NCI-H146 (cell line): Measurements from ENCODE around the gene PRRT4.

Source experiments
- DNase-seq: peaks from one replicate; lab custom pipeline; 2025; lab: John Stamatoyannopoulos, UW

Gene PRRT4

DNA sequence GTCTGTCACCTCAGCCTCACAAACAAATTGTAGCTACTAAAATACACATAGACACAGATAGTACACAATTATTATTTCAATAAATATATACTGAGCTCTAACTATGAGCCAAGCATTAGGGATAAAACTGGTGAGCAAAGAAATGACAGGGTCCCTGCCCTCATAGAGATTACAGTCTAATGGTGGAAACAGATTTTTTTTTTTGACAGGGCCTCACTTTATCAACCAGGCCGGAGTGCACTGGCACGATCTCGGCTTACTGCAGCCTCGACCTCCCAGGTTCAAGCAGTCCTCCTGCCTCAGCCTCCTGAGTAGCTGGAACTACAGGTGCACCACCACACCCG lies 17.1 kb downstream of the PRRT4 start:
- no peak for DNase-seq

DNA sequence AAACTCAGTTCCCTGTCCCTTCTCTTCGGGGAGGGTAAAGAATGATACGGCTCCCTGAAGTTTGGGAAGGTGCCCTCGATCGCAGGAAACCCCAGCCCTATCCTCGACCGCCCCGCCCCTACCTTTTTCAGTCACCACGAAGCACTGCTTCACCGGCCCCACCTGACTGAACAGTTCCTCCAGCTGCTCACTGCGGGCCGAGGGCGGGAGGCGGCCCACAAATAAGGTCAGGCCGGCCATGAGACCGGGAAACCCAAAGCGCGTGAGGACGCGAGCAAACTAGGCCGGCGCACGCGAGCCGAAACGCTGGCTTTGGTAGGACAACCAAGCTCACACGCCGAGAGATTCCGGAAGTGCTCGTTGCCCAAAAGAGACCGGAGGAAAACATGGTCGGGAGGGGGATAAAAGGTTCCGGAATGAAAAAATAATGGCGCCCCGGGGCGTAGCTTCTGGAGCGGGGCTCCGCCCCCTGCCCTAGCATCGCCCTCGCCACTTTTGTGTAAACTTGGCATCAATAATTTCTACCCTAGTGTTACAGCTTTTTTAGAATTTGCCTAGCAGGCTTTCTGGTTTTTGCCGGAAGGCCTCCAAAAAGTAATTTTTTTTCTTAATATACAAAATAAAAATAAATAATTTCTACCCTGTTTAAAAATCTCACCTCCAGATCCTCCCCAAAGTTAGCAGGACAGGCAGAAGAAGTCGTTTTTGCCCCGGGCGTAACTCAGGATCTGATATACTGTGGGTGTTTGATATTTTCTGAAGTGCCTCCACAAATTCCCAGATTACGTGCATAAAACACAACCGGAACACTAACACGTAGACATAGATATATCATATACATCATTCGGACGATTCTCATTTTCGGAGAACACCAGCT lies 17.7 kb downstream of the PRRT4 start, which contains the start of gene RBM28:
Gene RBM28, minus strand, starts transcription at position 355 of the 877 bp plus-strand sequence. Its CDS starts 115 bp downstream, at position 240.
- DNase-seq = peak; percentile 90

GRCh38 chr7:128341733-128342132 lies 19.8 kb downstream of the PRRT4 start:
- DNase-seq = no peak

- no peak for DNase-seq
Measured at GRCh38 chr7:128335730-128336129, 25.8 kb downstream of the PRRT4 start.

- no peak for DNase-seq
Measured at GRCh38 chr7:128324368-128324680, 37.2 kb downstream of the PRRT4 start.

DNA sequence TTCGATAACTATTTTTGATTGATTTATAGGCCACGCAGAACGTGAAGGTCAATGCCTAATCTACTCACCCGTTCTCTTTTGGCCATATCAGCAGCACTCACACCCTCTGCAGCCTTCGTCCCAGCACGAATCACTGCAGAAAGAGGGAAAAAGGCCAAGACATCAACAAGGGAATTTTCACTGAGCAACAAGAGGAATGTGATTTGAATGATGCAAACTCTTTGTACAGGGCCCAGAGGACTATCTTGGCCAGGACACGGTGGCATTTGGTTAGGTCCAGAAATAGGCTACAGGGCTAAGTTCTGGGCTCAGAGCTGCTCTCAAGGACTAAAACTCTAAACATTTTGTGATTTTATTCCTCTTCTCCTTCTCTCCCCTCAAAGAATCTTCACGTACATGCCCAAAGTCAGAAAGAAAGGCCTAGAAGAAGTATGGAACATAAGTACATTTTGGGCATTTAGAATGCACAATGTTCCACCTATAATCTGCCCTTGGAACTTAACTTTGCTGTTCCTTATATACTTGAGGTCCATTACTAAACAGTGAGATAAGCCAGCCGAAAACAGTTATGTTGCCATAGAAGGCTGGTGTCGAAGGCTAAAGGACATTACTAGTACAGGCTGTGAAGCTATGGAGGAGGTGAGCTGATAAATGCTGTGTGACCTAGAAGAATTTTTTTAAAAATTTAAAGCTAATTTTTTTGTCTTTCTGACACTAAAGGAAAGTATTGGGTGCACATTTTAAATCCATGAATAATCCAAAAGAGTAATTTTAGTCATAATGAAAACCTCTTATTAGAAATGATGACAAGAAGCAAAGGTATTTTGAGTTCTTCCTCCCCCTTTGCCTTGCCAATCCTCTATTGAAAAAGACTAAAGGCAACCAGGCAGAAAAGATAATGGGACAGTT lies 37.8 kb downstream of the PRRT4 start:
- DNase-seq = no peak

DNA sequence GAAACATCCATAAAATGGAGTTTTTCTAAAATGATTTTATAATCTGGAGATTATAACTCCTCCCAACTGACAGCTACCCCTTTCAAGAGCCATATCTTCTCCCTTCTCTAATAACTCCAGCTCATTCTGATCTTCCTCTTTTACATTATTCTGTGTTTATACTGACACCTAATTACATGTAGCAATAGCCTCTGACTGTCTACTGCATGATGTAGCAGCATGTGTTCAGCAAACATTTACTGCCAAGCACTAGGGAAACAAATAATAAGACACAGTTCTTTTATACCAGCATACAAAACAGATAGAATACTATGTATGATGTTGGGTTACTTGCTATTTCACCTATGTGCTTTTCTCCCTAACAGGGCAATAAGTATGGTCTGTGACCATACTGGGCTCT lies 38.5 kb downstream of the PRRT4 start:
- no peak for DNase-seq

DNA sequence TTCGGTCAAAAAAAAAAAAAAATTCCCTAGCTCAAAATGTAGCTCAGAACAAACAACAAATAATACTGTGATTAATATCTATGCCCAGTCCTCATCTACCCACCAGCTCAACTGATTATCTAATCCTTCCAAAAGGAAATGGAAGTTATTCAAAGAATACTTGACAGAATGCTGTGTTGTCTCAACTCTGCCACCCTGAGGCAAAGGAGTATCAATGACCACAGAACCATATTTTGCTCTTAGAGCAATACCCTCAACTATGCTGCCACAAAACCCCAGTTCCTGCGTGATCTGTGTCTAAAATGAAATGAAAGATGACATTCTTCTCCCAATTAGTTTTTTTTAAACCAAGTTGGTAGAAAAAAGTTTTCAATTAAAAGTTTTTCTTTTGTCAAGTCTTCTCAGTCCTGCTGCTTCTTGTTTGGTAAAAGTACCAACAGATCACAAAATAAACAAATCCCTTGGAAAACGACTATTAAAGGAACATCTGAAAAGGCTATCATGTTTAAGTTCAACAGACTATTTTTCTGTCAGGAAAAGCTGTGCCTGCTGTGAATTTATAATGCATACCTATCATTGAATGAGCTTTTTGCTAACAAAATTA lies 39.3 kb downstream of the PRRT4 start:
- peak; percentile 18 for DNase-seq

- no peak for DNase-seq
Measured at GRCh38 chr7:128321044-128321422, 40.5 kb downstream of the PRRT4 start.

DNA sequence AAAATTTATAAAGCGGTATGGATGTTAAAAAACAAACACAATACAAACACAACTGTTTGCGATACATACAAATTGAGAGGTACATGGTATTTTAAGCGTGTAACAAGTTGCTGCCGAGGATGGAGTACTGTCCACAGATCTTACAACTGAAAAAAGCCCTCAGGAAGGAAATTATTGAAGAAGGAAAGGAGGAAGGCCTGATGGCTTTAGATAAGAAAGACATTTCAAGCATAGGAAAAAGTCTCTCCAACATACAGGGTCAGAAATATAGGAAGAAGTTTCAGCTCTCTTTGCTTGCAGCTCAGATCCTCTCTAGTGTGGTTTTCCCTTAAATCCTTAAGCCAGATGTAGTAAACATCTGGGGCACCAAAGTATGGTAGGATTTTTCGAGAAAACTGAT lies 42.8 kb downstream of the PRRT4 start:
- no peak for DNase-seq

- DNase-seq = no peak
Measured at GRCh38 chr7:128311013-128311412, 50.5 kb downstream of the PRRT4 start.

DNA sequence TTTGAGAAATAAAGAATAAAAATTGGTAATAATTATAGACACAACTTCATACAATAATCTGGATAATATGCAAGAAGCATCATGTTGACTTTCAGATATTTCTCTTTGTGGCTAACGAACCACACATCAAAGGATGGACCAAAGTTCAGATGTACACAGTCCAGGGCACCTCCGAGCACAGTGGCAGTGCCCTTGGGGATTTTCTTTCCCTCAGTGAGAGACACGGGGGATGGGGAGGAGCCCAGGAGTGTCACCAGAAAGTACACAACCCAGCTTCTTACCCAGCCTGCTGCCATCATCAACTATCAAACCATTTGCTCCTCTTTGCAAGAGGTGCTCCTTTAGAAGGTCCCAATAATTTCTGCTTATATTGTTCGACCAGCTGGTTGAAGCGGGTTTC lies 51.0 kb downstream of the PRRT4 start:
- DNase-seq = no peak

GRCh38 chr7:128309976-128310375 lies 51.5 kb downstream of the PRRT4 start:
- DNase-seq = no peak

DNA sequence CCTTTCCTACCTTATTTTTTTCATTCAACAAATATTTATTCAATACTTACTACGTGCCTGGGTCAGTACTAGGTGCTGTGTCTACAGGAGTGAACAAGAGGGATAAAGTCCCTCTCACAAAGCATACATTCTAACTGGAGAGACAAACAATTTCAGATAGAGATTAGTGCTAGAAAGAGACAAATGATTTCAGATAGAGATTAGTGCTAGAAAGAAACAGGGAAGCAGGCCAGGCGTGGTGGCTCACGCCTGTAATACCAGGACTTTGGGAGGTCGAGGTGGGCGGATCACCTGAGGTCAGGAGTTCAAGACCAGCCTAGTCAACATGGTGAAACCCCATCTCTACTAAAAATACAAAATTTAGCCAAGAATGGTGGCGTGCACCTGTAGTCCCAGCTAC lies 52.4 kb downstream of the PRRT4 start:
- DNase-seq = no peak

DNA sequence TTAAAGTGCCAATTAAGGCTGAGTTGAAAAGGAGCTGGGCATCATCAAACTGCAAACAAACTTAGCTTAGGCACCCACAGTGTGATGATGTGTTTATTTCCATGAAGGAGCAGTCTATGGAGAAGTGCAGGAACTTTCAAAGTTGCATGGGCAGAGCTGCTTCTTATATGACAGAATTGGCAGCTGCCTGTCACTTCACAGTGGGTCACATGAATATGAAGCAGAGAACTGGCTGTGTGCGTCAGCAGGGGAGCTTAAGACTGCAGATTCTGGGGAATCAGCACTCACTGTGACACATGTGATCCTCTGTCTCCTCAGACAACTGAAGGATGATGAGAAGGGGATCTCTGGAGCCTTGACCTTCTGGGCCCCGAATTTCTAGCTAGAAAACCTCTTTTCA lies 54.4 kb downstream of the PRRT4 start:
- no peak for DNase-seq

- no peak for DNase-seq
Measured at GRCh38 chr7:128304212-128304611, 57.3 kb downstream of the PRRT4 start.

GRCh38 chr7:128303643-128304042 lies 57.8 kb downstream of the PRRT4 start:
- no peak for DNase-seq

- no peak for DNase-seq
Measured at GRCh38 chr7:128303133-128303532, 58.4 kb downstream of the PRRT4 start.

DNA sequence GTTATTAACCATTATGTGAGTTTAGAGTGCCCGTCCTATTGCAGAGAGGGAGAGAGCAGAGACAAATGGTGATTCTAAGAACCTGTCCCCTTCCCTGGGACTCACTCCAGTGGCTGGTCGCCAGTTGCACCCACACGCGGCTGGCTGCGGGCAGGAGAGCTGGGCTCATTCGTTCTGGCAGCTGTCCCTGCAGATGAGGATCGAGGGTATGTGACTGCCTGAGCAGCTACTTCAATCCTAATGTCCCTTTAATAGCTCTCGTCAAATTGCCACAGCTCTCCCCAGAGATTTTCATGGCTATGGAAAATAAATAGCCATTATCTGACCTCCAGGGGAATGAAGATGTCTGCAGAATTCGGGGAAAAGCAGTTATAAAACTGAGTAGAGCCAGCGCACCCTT lies 59.4 kb downstream of the PRRT4 start:
- DNase-seq = no peak
